Astrocyte of the spinal cord (primary cell): ENCODE results near the gene LRRC58.

Experiments
- DNase-seq: peaks from one replicate; pipeline ENCODE4 v3.0.0; 2011; ENCODE audit warnings: low read depth, low spot score
- H3K4me3 ChIP-seq: 2 replicates; pipeline ENCODE4 v1.5.1; 2011; ENCODE audit warnings: low read depth, mild to moderate bottlenecking, low read length, moderate library complexity
- in situ Hi-C: cut with HindIII; loops from 2 replicates; pipeline ENCODE4 v1.10.0; 2017; ENCODE audit warnings: low sequenced_read_pairs
- TF ChIP-seq, protein P1 (sequence below): IDR thresholded peaks from 2 replicates; pipeline ENCODE4 v1.5.1; 2012; ENCODE audit warnings: low read depth, mild to moderate bottlenecking, low read length, inconsistent platforms

The LRRC58 gene

GRCh38 chr3:120348991-120349854 lies at the start of gene LRRC58:
Gene LRRC58 (minus strand): TSS chr3:120349354. CDS start chr3:120349243, 111 bp downstream.
- TF ChIP-seq, protein P1, sequence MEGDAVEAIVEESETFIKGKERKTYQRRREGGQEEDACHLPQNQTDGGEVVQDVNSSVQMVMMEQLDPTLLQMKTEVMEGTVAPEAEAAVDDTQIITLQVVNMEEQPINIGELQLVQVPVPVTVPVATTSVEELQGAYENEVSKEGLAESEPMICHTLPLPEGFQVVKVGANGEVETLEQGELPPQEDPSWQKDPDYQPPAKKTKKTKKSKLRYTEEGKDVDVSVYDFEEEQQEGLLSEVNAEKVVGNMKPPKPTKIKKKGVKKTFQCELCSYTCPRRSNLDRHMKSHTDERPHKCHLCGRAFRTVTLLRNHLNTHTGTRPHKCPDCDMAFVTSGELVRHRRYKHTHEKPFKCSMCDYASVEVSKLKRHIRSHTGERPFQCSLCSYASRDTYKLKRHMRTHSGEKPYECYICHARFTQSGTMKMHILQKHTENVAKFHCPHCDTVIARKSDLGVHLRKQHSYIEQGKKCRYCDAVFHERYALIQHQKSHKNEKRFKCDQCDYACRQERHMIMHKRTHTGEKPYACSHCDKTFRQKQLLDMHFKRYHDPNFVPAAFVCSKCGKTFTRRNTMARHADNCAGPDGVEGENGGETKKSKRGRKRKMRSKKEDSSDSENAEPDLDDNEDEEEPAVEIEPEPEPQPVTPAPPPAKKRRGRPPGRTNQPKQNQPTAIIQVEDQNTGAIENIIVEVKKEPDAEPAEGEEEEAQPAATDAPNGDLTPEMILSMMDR = peak; percentile 31
- in situ Hi-C loops = no loop called here
- peak; percentile 95 for DNase-seq
- peak within 1 kb of the TSS; percentile 75 for H3K4me3 ChIP-seq

DNA sequence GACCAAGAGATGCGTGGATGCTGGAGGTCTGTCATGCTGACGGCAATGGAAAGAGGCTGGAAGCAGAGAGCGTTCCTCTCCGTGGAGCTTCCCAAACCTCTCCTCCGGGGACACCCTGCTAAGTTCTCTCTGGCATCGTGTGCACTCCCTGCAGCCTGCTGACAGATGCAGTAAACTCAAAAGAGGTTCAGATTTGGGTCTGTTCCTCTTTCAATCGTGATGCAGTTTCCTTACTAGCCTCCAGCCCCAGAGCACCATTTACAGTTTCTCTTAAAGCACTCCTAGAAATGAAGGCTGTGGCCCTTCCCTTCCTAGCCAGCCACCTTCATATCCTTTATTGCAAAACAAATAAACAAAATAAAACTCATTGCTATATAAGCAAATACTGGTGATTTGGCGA lies 47.3 kb upstream of the LRRC58 start:
- no peak for DNase-seq
- in situ Hi-C loops = no loop called here
- H3K4me3 ChIP-seq = no peak overlapping the region
- TF ChIP-seq, protein P1 = no peak

- TF ChIP-seq, protein P1 = no peak
- no peak overlapping the region for H3K4me3 ChIP-seq
- no peak for DNase-seq
- in situ Hi-C loops = no loop called here
These were observed 45.2 kb upstream of the LRRC58 start for GRCh38 chr3:120394347-120394746.

- H3K4me3 ChIP-seq = no peak overlapping the region
- DNase-seq = no peak
- in situ Hi-C loops = no loop called here
- TF ChIP-seq, protein P1 = no peak
These were observed 44.6 kb upstream of the LRRC58 start for GRCh38 chr3:120393761-120394160.

GRCh38 chr3:120393243-120393642 lies 44.1 kb upstream of the LRRC58 start:
- no peak overlapping the region for H3K4me3 ChIP-seq
- in situ Hi-C loops = no loop called here
- TF ChIP-seq, protein P1 = no peak
- no peak for DNase-seq

- no peak overlapping the region for H3K4me3 ChIP-seq
- TF ChIP-seq, protein P1 = no peak
- DNase-seq = no peak
- in situ Hi-C loops = no loop called here
These were observed 33.8 kb upstream of the LRRC58 start for GRCh38 chr3:120382941-120383447.
